Raji (cell line): ENCODE results near the gene ATG16L1.

Experiments
- POLR2A ChIP-seq: IDR thresholded peaks from 2 replicates; pipeline ENCODE4 v1.6.1; 2011; ENCODE audit warnings: low read depth, low read length, control low read depth; ENCODE audit not compliant: insufficient read depth

ATG16L1 gene

DNA sequence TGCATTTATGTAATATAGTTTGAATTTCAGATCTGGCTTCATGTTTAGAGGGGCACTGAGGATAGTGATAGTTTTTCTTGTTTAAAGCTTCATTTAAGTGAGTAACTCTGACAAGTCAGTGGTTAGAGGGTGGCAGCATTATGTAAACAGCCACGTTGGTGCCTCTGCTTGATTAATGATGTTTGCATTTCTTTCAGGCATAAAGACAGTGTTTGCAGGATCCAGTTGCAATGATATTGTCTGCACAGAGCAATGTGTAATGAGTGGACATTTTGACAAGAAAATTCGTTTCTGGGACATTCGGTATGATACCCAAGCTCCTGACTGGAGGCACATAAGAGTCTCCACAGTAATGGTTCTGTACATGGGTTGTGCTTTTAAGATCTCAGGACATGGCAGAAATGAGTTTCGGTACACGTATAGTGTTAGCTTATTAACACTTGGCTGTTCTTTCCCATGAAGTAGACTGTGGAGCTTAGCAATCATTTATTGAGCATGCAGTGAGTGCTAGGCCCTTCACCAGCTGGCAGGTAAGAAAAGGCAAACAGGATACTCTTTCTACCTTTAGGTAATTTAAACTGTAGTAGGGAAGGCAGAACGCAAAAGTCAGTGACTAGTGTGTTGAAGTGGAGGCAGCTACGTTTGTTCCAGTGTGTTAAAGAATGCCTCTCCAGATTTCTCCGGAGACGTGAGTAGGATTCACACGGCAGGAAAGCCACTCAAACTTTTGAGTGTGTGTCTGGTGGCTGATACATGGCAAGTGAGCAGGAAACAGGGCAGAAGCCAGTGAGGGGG, 38.8 kb downstream of the ATG16L1 start:
- no peak for TF ChIP-seq POLR2A

DNA sequence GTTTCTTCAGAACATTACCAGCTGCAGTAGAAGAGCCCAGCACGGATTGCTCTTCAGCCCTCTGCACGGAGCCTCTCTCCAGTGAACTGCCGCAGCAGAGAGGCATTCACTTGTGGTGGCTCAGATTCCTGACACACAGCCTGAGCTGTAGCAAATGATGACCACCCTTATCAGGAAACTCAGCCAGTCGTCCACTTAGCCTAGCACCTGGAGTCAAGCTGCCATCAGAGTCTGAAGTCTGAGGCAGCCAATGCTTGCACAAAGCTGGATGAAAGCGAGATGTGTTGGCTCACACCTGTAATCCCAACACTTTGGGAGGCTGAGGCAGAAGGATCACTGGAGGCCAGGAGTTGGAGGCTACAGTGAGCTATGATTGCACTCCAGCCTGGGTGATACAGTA, 44.4 kb downstream of the ATG16L1 start:
- no peak for TF ChIP-seq POLR2A

DNA sequence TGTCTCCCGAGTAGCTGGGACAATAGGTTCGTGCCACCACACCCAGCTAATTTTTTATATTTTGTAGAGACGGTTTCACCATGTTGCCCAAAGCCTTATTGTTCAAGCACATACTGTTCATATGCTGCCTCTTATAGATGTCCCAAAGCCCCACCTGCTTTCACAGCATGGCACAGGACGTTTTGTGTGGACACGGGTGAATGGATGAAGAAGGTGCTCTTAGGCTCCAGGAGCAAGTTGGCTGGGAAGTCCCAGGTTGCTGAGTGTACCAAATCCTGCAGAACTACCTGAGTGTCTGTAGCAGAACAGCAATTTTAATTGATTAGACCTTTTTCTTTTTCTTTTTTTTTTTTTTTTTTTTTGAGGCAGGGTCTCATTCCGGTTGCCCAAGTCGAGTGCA, 45.6 kb downstream of the ATG16L1 start:
- TF ChIP-seq POLR2A, result no peak

DNA sequence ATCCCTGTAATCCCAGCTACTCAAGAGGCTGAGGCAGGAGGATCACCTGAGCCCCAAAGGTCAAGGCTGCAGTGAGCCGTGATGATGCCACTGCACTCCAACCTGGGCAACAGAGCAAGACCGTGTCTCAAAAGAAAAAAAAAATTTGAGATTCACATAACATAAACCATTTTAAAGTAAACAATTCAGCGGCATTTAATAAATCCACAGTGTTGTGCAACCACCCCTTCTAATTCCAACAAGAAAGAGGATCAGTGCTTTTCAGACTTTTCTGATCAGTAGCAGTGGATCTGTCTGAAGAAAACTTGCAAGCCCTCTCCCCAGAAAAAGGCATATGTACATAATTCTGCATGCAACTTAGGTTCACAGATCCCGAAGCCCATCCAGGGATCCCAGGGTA, 48.9 kb downstream of the ATG16L1 start:
- TF ChIP-seq POLR2A, result no peak

DNA sequence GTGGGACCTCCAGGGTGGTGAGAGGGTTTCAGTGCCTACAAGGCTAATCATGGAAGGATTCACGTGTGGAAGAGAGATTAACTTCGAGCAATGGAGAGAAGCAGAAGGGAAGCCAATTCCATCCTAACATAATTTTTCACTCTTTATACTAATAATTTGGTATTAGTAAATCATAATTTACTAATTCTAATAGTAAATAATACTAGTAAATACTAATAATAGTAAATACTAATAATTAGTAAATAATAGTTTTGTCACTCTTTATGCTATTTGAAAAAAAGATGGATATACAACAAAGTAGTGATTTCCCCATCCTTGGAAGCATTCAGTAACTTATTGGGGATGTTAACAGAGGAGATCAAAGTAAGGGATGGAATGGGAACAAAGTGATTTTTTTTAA, 49.8 kb downstream of the ATG16L1 start:
- TF ChIP-seq POLR2A, result no peak

DNA sequence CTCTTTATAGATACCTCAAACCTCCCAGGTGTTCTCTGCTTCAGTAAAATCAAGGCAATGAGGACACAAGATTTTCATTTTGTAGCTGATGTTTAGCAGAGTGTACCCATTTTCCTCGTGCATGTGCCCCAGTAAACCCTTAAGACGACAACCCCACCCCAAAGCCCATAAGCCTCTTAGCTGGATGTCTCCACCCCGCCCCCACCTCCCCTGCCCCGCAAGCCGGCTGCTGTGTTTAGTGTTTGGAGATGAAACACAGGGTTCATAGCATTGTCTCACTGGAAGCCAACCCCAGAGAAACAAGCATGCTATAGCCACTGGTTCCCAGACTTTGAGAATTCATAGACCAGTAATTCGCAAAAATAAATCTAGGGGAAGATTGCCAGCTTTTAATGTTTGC, 50.3 kb downstream of the ATG16L1 start:
- TF ChIP-seq POLR2A, result no peak

DNA sequence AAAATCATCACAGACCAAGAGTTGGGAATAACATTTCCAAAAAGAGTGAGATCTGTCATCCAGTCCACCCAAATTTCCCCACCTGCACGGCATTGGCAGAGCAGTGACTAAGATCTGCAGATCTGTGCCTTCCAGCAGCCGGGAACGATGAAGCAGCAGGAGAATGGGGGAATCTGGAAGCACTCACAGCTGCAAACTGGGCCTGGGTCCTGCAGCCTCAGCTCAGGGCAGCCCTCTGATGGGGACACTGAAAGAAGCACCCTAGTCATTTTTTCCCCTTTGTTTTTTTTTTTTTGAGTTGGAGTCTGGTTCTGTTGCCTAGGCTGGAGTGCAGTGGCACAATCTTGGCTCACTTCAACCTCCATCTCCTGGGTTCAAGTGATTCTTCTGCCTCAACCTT, 51.8 kb downstream of the ATG16L1 start:
- no peak for TF ChIP-seq POLR2A

DNA sequence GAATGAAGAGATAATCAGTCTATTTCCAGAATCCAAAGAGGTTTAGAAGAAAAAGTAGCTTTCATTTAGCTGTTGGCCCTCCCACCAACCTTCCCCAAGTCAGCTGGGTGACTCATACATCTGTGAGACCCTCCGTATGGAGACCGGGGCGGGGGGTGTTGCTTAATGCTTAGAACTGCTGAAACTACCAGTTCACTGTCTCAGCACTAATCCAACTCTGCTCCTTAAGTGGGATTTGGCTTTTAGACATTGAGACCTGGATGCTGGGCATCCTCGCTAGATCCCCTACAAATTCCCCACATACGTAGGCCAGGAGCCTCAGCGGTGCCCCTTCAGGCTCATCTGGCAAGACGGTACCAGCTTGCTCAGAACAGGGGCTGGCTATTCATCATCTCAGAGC, 56.1 kb downstream of the ATG16L1 start, which contains the start of gene SAG:
SAG (plus strand) TSS at position 252 of the 400 bp plus-strand sequence. CDS start 1,374 bp downstream, outside the sequence.
- TF ChIP-seq POLR2A, result no peak

DNA sequence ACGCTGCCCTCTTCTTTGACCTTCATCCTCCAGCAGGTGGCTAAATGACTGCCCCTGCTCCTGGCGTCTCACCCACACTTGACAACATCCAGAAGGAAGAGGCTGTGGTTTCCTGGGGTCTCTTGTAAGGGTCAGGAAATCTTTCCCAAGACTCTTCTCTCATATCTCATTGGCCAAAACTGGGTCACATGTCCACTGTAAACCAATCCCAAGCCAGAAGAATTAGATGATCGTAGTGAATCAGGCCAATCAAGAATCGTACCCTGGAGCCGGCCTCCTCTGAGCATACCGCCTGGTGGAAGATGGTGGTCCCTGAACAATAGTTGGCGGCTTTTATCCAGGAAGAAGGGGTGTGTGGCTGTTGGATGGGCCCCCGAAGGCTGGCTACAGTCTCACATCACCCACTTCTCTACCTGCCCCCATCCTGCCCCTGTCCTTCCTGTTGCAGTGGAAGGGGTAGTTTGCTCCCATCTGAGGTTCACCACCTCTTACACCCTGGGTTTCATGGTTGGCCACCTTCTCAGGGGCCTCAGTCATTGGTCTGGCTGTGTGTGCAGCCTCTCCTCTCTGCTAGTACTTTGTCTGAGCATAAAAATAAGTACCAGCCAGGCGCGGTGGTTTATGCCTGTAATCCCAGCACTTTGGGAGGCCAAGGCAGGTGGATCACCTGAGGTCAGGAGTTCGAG, 59.9 kb downstream of the ATG16L1 start:
- TF ChIP-seq POLR2A, result no peak

DNA sequence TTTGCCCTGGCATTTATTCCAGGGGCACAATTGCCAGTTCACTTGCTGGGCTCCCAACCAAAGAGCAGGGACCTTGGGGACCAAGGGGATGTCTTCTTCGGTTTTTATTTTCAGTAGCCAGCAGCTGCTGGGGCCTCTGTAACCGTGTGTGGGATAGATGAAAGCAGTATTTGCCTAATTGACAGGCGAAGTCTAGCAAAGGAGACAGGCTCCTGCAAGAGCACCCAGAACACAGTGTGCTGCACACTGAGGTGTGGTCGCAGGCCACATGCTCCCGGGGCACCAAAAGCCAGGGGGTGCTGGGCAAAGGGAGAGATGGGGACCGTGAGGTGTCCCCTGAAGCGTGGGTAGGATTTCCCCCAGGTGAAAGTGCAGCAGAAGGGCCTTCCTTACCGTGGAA, 61.4 kb downstream of the ATG16L1 start:
- TF ChIP-seq POLR2A, result no peak

DNA sequence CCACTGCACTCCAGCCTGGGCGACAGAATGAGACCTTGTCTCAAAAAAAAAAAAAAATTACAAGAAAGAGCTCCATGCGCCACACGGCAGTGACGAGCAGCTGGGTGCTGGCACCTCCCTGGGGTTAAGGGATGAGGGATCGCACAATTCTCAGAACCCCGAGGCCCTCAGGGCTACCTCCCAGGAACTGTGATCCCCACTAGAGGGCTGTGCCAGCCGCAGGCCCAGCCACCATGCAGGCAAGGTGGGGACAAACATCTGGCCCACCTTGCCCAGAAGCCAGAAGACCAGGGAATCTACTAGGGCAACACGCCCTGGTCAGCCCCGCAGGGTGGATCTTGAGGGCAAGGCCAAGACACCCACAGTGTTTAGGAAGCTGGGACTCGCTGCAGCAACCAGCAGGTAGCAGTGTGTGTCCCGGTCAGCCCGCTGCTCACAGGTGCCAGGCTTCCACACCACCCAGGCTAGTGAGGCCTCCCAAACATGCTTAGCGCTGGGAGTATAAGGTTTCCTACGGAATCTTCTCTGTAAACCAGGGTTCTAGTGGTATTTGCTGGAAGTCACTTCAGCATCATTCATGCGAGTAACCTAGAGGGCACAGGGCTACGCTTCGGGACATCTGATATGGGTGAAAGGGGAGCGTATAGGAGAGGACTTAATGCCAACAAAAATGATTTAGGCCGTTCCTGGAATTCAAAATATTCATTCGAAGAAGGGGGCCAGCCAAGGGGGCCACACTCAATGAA, 62.9 kb downstream of the ATG16L1 start:
- TF ChIP-seq POLR2A, result no peak

DNA sequence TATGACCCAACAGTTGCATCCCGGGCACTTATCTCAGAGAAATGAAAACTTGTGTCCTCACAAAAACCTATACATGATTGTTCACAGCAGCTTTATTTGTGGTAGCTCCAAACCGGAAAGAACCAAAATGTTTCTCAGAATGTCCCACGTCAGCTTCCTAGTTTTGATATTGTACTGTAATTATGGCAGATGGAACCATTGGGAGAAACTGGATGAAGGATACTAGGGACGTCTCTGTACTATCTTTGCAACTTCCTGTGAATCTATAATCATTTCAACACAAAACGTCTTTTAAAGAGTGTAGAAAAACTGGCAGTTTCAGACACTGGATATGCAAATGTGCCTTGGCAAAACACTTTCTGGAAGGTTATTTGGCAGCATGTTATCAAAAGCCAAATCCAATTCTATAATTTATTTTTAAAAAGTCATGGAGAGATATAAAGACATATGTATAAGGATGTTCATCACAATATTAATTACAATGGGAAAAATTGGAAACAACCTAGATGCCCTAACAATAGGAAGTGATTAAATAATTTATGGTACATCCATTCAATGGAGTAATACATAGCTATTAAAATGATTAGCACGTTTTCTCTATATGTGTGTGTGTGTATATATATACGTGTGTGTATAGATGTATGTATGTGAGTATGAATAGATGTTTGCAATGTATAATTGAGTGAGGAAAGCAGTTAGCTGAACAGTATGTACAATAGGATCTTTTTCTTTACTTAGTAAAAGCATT, 65.9 kb downstream of the ATG16L1 start:
- no peak for TF ChIP-seq POLR2A

DNA sequence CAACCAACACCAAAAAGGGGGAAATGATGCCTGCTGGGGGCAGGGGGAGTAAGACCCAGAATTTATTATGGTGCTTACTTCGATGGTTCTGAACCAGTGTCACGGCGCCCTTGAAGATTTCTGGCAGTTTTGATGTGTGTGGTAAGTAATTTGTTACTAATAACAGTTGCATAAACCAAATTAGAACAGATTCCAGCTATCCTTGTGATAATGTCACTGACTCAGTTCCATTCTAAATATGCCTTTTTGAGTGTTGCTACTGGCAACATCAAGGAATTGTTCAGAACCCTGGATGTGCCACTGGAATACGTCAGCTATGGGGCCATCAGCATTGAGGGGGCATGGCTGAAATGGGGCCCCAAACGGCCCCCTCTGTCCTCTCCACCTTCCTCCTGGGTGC, 67.8 kb downstream of the ATG16L1 start:
- TF ChIP-seq POLR2A, result no peak

DNA sequence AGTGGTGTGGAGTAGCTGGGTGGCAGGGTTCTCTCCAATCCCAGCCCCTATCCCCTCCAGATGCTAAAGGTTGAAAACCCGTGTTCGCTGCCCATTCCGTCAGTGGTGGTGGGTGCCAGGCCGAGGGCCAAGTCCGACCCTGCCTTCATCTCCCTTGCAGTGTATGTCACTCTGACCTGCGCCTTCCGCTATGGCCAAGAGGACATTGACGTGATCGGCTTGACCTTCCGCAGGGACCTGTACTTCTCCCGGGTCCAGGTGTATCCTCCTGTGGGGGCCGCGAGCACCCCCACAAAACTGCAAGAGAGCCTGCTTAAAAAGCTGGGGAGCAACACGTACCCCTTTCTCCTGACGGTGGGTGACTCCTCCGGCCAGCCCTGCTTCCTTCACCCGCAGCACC, 69.0 kb downstream of the ATG16L1 start:
- TF ChIP-seq POLR2A, result no peak

DNA sequence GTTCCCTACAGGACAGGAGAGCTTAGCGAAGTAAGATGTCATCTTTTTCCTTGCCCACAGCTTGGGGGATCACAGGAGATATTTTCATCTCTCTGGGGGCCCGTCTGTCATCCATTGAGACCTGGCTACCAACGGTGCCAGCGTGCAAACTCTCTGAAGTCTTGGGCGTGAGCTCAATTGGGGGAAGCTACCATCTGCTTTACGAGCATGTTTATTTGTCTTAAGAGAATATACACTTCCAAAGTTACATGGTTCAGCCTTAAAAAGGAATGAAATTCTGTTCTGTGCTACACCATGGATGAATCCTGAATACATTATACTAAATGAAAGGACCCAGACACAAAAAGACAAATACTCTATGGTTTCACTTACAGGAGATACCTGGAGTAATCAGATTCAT, 69.7 kb downstream of the ATG16L1 start:
- TF ChIP-seq POLR2A, result no peak
